ENCODE results near the gene SLC26A3. TPM values are rescaled to one million over a fixed set of nuclear protein-coding genes. Genes with fewer than 3 reads are reported as not detected.

The SLC26A3 gene
- total RNA-seq, 3 donors from 2014 or later = 13.6 to 36.4 TPM; not detected in 1

- no peaks in the 10 kb centered on the region for H3K9me3 ChIP-seq
- TF ChIP-seq POLR2A (IDR thresholded peaks at IDR 0.05) = no peak
- no peak for TF ChIP-seq CTCF (IDR thresholded peaks at IDR 0.05)
- no peak for TF ChIP-seq POLR2AphosphoS5 (IDR thresholded peaks at IDR 0.05)
- no peak overlapping the region for H3K27ac ChIP-seq
- no peaks in the 10 kb centered on the region for H3K36me3 ChIP-seq
- no peak overlapping the region for H3K4me3 ChIP-seq
- H3K27me3 ChIP-seq = no peaks in the 10 kb centered on the region
- H3K4me1 ChIP-seq = no peaks in the 10 kb centered on the region
- DNase-seq (ENCODE audit: low spot score in 2 of 2) = no peak
- intact Hi-C loops (cut with DNase I; ENCODE audit: low total_unique reads) = no loop called here
Measured at GRCh38 chr7:107723255-107723654, 79.8 kb downstream of the SLC26A3 start.

GRCh38 chr7:107721286-107721685 is 81.7 kb downstream of the SLC26A3 start:
- DNase-seq (ENCODE audit: low spot score in 2 of 2) = no peak
- intact Hi-C loops (cut with DNase I; ENCODE audit: low total_unique reads) = no loop called here
- no peak for TF ChIP-seq POLR2AphosphoS5 (IDR thresholded peaks at IDR 0.05)
- no peak for TF ChIP-seq POLR2A (IDR thresholded peaks at IDR 0.05)
- no peak for TF ChIP-seq CTCF (IDR thresholded peaks at IDR 0.05)
- Histone ChIP-seq H3K4me1 (no peaks in the 10 kb centered on the region), H3K27ac (no peak overlapping the region), H3K27me3 (no peaks in the 10 kb centered on the region), H3K4me3 (no peak overlapping the region), H3K9me3 (no peaks in the 10 kb centered on the region), H3K36me3 (no peaks in the 10 kb centered on the region)

- Histone ChIP-seq H3K36me3 (no peaks in the 10 kb centered on the region), H3K4me1 (no peaks in the 10 kb centered on the region), H3K27ac (no peak overlapping the region), H3K9me3 (no peaks in the 10 kb centered on the region), H3K4me3 (no peak overlapping the region), H3K27me3 (no peaks in the 10 kb centered on the region)
- no peak for DNase-seq (ENCODE audit: low spot score in 2 of 2)
- TF ChIP-seq CTCF (IDR thresholded peaks at IDR 0.05) (no peak), POLR2A (IDR thresholded peaks at IDR 0.05) (no peak), POLR2AphosphoS5 (IDR thresholded peaks at IDR 0.05) (no peak)
- intact Hi-C loops (cut with DNase I; ENCODE audit: low total_unique reads) = no loop called here
Measured at GRCh38 chr7:107718456-107719193, 84.4 kb downstream of the SLC26A3 start.

- no peak for TF ChIP-seq POLR2A (IDR thresholded peaks at IDR 0.05)
- Histone ChIP-seq H3K27ac (no peak overlapping the region), H3K4me1 (no peaks in the 10 kb centered on the region), H3K4me3 (no peak overlapping the region), H3K9me3 (no peaks in the 10 kb centered on the region), H3K27me3 (no peaks in the 10 kb centered on the region), H3K36me3 (no peaks in the 10 kb centered on the region)
- intact Hi-C loops (cut with DNase I; ENCODE audit: low total_unique reads) = no loop called here
- no peak for DNase-seq (ENCODE audit: low spot score in 2 of 2)
Measured at GRCh38 chr7:107715531-107715930, 87.5 kb downstream of the SLC26A3 start.

Other genes starting within 250 kb of the SLC26A3 start
- 10 to 100 TPM; 35.2 to 61.2 (median 38.0) TPM for gene COG5, start 239.3 kb downstream of the SLC26A3 start, total RNA-seq
- 10 to 100 TPM in 1 of 3 donors, 1 to 10 TPM in 2; 6.6 to 10.5 (median 9.0) TPM for gene DUS4L, start 239.3 kb downstream of the SLC26A3 start, total RNA-seq
- 100 to 1,000 TPM in 1 of 3 donors, 10 to 100 TPM in 2; 68.8 to 101 (median 78.2) TPM for gene BCAP29, start 223.0 kb downstream of the SLC26A3 start, total RNA-seq
- 1 to 10 TPM in 1 of 3 donors, under 1 TPM in 2; 0.44 to 1.3 (median 0.48) TPM for gene SLC26A4, start 142.4 kb downstream of the SLC26A3 start, total RNA-seq
- 10 to 100 TPM; 27.5 to 49.3 (median 30.4) TPM for gene CBLL1, start 59.1 kb downstream of the SLC26A3 start, total RNA-seq
- gene DLD, start 88.0 kb upstream of the SLC26A3 start, total RNA-seq = 10 to 100 TPM; 57.5 to 74.1 (median 58.3) TPM
- gene LAMB1, start 199.9 kb upstream of the SLC26A3 start, total RNA-seq = 100 to 1,000 TPM; 115 to 324 (median 300) TPM